AG04449 (cell line): ENCODE results near the gene OBP2B.
A peak's percentile ranks its signal among the peaks of the same experiment; 100 is the strongest.

Experiments
- CTCF ChIA-PET: fragments of 350-600 bp; formaldehyde crosslinking; extraction: SDS; loops from one replicate; lab custom pipeline; 2021; ENCODE audit warnings: antibody characterized with exemption; lab: Yijun Ruan, JAX
- POLR2A ChIA-PET: fragments of 400-600, 350-600 bp; formaldehyde crosslinking; extraction: SDS; loops from one replicate; lab custom pipeline; 2020; ENCODE audit warnings: antibody characterized with exemption, inconsistent platforms; lab: Yijun Ruan, JAX
- DNase-seq: peaks from one replicate; pipeline ENCODE4 v3.0.0-alpha.2; 2010; ENCODE audit warnings: low read depth, low spot score
- H3K4me3 ChIP-seq: 2 replicates; pipeline ENCODE4 v1.5.1; 2011; ENCODE audit warnings: low read depth, mild to moderate bottlenecking, control low read depth, low read length
- CTCF ChIP-seq: IDR thresholded peaks from one replicate; pipeline ENCODE4 v1.5.1; 2011; ENCODE audit warnings: mild to moderate bottlenecking, moderate library complexity, low read length, control low read depth, inconsistent platforms; ENCODE audit not compliant: insufficient read depth; ENCODE audit errors: missing control alignments

OBP2B gene

GRCh38 chr9:133188006-133188842 lies 20.8 kb downstream of the OBP2B start:
- no peak for TF ChIP-seq CTCF
- no peak for DNase-seq
- ChIA-PET CTCF (interaction anchor here (0.7 to 5.7 kb wide), 11 partner anchors 9 to 298 kb away, joined by 3 to 112 read pairs (median 7); no protein-coding TSS in a partner anchor), POLR2A (no interaction called here)
- no peak overlapping the region for H3K4me3 ChIP-seq

GRCh38 chr9:133187561-133188005 lies 21.5 kb downstream of the OBP2B start:
- DNase-seq: no peak
- no peak overlapping the region for H3K4me3 ChIP-seq
- POLR2A ChIA-PET: no interaction called here
- no peak for TF ChIP-seq CTCF
- CTCF ChIA-PET: interaction anchor here (0.7 to 5.7 kb wide), 16 partner anchors 10 to 299 kb away, joined by 3 to 112 read pairs (median 10); partner anchors contain the start of genes MED22 and RPL7A

DNA sequence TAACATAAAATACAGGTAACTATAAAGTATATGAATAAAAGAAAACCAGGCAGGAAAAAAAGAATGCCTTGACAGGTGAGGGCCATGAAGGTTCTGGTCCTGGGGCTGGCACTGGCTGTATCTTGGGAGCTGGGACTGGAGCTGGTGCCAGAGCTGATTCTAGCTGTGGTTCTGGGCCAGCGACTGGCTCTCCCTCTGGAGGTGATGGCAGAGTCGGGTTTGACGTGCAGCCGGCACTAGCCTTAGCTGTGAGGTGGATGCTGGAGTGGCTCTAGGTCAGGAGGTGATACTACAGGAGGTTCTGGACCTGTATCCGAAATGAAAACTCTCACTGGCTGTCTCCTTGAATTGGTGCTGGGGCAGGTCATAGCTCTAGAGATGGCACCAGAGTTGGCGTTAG lies 22.3 kb downstream of the OBP2B start:
- no peak overlapping the region for H3K4me3 ChIP-seq
- ChIA-PET POLR2A (interaction anchor here (0.8 kb wide), 1 partner anchor 160 kb away, joined by 3 read pairs; no protein-coding TSS in a partner anchor), CTCF (interaction anchor here (0.6 to 5.7 kb wide), 28 partner anchors 8 to 539 kb away, joined by 3 to 112 read pairs (median 6); partner anchors contain the start of genes CACFD1, MED22, RPL7A and SURF1)
- no peak for TF ChIP-seq CTCF
- DNase-seq: no peak

DNA sequence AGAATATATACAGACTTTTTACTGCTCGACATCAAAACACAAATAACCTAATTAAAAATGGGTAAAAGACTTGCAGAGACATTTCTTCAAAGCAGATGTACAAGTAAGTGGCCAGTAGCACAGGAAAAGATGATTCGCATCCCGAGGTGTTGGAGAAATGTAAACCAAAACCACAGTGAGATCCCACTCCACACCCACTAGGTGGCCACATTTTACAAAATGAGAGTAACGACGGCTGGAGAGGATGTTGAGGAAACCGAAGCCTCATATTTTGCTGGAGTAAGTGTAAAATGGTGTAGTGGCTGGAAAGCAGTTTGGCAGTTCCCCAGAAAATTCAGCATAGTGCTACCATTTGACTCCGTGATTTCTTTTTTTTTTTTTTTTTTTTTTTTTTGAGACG lies 24.1 kb downstream of the OBP2B start:
- TF ChIP-seq CTCF: peak; percentile 64
- POLR2A ChIA-PET: interaction anchor here (0.6 kb wide), 1 partner anchor 22 kb away, joined by 4 read pairs; no protein-coding TSS in a partner anchor
- no peak overlapping the region for H3K4me3 ChIP-seq
- DNase-seq: peak; percentile 19
- CTCF ChIA-PET: interaction anchor here (0.9 to 5.7 kb wide), 18 partner anchors 9 to 302 kb away, joined by 3 to 112 read pairs (median 5); partner anchors contain the start of gene SURF1

- POLR2A ChIA-PET: no interaction called here
- TF ChIP-seq CTCF: no peak
- H3K4me3 ChIP-seq: no peak overlapping the region
- DNase-seq: no peak
- CTCF ChIA-PET: interaction anchor here (0.9 to 6.0 kb wide), 7 partner anchors 10 to 305 kb away, joined by 3 to 37 read pairs (median 9); no protein-coding TSS in a partner anchor
Observed at GRCh38 chr9:133182151-133182550, 26.9 kb downstream of the OBP2B start.

DNA sequence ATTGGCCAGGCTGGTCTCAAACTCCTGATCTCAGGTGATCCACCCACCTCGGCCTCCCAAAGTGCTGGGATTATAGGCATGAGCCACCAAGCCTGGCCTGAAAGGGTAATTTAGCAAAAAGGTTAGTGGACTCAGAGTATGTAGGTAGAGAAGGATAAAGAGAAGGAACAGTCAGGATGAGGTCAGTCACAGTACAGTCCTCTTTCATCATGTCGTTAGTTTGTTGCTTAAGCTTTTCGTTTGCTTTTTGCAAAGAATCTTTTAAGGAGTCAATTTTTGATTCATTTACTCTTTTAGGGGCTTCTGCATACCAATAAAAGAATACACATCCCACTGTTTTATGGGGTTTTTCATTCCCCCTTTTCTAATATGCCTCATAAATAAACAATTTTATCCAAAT lies 27.5 kb downstream of the OBP2B start:
- no peak for TF ChIP-seq CTCF
- ChIA-PET CTCF (interaction anchor here (0.9 to 10.9 kb wide), 23 partner anchors 6 to 305 kb away, joined by 3 to 112 read pairs (median 4); partner anchors contain the start of gene SLC2A6), POLR2A (no interaction called here)
- no peak overlapping the region for H3K4me3 ChIP-seq
- no peak for DNase-seq
